Measurements from ENCODE around the gene SIPA1. TPM values are rescaled to one million over a fixed set of nuclear protein-coding genes. Genes with fewer than 3 reads are reported as not detected.
A peak's percentile ranks its signal among the peaks of the same experiment; 100 is the strongest.

The SIPA1 gene
- total and polyA plus RNA-seq, 2 of the 13 experiments (the other 11 are each of a cell fraction or from before 2014, with no cell fraction given): 5.8 to 7.7 TPM

GRCh38 chr11:65662799-65663638 is 25.1 kb downstream of the SIPA1 start, which contains the start of gene RELA (continued):
- TF ChIP-seq BCLAF1 (IDR thresholded peaks at IDR 0.05): no peak
- TF ChIP-seq FOXC1 (CRISPR knock-in tag; IDR thresholded peaks at IDR 0.05; ENCODE audit: borderline replicate concordance): peak; percentile 14; the same call in 1 of the 2 replicates
- TF ChIP-seq TAF1 (CRISPR knock-in tag; IDR thresholded peaks at IDR 0.05): peak; percentile 44
- no peak for TF ChIP-seq RXRB (CRISPR knock-in tag; IDR thresholded peaks at IDR 0.05; ENCODE audit: borderline replicate concordance)
- TF ChIP-seq ZNF670 (CRISPR knock-in tag; IDR thresholded peaks at IDR 0.05; ENCODE audit: borderline replicate concordance): 0 out of 2 replicates have a peak, but pooled peaks have one; percentile 18
- TF ChIP-seq FOXK2 (IDR thresholded peaks at IDR 0.05): no peak
- no peak for TF ChIP-seq ZNF678 (CRISPR knock-in tag; IDR thresholded peaks at IDR 0.05)
- TF ChIP-seq RXRA (CRISPR knock-in tag; IDR thresholded peaks at IDR 0.05): 0 out of 2 replicates have a peak, but pooled peaks have one; percentile 18
- TF ChIP-seq ESRRA (CRISPR knock-in tag; IDR thresholded peaks at IDR 0.05; ENCODE audit: low read depth): no peak; the same call in 1 of the 2 replicates
- no peak; a peak in 1 of 4 replicates for TF ChIP-seq KLF16 (CRISPR knock-in tag; IDR thresholded peaks at IDR 0.05)
- TF ChIP-seq PRMT3 (CRISPR knock-in tag; IDR thresholded peaks at IDR 0.05; ENCODE audit: borderline replicate concordance, low read depth): no peak
- TF ChIP-seq PATZ1 (CRISPR knock-in tag; IDR thresholded peaks at IDR 0.05): peak; percentile 76
- no peak for TF ChIP-seq DBP (CRISPR knock-in tag; IDR thresholded peaks at IDR 0.05; ENCODE audit: not compliant biosample characterization)
- TF ChIP-seq ELF1 (CRISPR knock-in tag; IDR thresholded peaks at IDR 0.05): peak; percentile 3; the same call in 1 of the 2 replicates
- TF ChIP-seq ZNF619 (CRISPR knock-in tag; IDR thresholded peaks at IDR 0.05): no peak; the same call in 1 of the 2 replicates
- TF ChIP-seq GATA4 (IDR thresholded peaks at IDR 0.05; ENCODE audit: borderline replicate concordance, low read depth): no peak
- TF ChIP-seq PHF5A (CRISPR knock-in tag; IDR thresholded peaks at IDR 0.05; ENCODE audit: low read depth, unreplicated experiment): peak; percentile 61
- no peak for TF ChIP-seq TP53 (CRISPR knock-in tag; conservative IDR thresholded peaks at IDR 0.05)
- no peak for TF ChIP-seq ZNF512 (CRISPR knock-in tag; IDR thresholded peaks at IDR 0.05)
- TF ChIP-seq ZFYVE20 (CRISPR knock-in tag; IDR thresholded peaks at IDR 0.05; ENCODE audit: borderline replicate concordance, low read depth): no peak
- TF ChIP-seq SSRP1 (CRISPR knock-in tag; IDR thresholded peaks at IDR 0.05): no peak
